ENCODE data around the gene MYO1G. TPM values are rescaled to one million over a fixed set of nuclear protein-coding genes. Genes with fewer than 3 reads are reported as not detected.

MYO1G gene
- polyA plus RNA-seq, 1 of the 3 experiments (the other 2 are of a cell fraction), result 0.05 TPM

DNA sequence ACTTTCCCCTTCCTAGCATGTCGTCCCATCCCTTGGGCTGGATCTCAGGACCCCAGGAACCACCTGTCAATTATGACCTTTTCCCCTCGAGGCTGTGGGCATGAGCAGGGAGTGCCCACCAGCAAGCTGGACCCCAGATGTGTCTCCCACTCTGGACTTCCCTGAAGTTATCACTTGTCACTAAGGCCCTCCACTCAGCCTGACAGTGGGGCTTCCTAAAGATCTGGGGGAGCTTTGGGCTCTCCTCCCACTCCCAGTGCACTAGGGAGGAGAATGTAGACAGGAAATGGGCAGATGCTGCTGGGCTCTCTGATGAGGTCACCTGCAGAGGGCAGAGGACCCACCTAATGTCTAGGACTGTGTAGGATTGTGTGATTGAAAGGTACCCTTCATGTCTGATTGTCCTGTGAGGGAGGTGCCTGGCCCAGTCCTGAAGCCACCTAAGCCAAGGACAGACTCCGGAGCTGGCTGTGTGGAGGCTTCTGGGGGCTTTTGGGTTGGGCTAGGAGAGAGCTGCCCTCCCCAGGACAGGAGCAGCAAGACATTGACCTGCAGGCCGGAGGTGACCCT is 18.7 kb downstream of the MYO1G start:
- H4K20me1 ChIP-seq (ENCODE audit: insufficient read depth), result no peaks in the 10 kb centered on the region
- H3K27ac ChIP-seq (ENCODE audit: low read depth in 2 of 2, low read length in 1 of 2), result no peak overlapping the region
- H2AFZ ChIP-seq (ENCODE audit: low read depth), result no peak overlapping the region
- no peaks in the 10 kb centered on the region for H3F3A ChIP-seq (replicated peaks; ENCODE audit: insufficient read depth)
- H3K27me3 ChIP-seq (ENCODE audit: insufficient read depth), result no peaks in the 10 kb centered on the region
- no peak overlapping the region for H3K9ac ChIP-seq
- peak; percentile 15 for DNase-seq
- H3K4me1 ChIP-seq (ENCODE audit: control insufficient read depth in 1 of 2, insufficient read depth in 2 of 2, low read depth in 1 of 2, low read length in 1 of 2), result no peaks in the 10 kb centered on the region; a peak in 1 of 4 replicates
- no peaks in the 10 kb centered on the region for H3K9me3 ChIP-seq
- no peaks in the 10 kb centered on the region for H3K9me2 ChIP-seq
- no peaks in the 10 kb centered on the region for H3K79me2 ChIP-seq (ENCODE audit: insufficient read depth)
- no peak overlapping the region for H3K4me2 ChIP-seq
- H3K36me3 ChIP-seq (replicated peaks in 1 of 2; ENCODE audit: control insufficient read depth in 1 of 2, insufficient read depth in 2 of 2, low read length in 1 of 2), result no peaks in the 10 kb centered on the region
- POLR2A ChIA-PET, result no interaction called here
- CTCF ChIA-PET, result interaction anchor here (1.1 to 1.2 kb wide), 2 partner anchors 42 to 151 kb away, joined by 3 read pairs; partner anchors contain the start of gene TBRG4
- H3K4me3 ChIP-seq (ENCODE audit: low read depth in 2 of 2, low read length in 1 of 2), result no peak overlapping the region
- TF ChIP-seq SMC3 (IDR thresholded peaks at IDR 0.05; ENCODE audit: low read depth, low read length), result no peak
- no peak for TF ChIP-seq FOXM1 (IDR thresholded peaks at IDR 0.05; ENCODE audit: low read depth)
- TF ChIP-seq GATA2 (CRISPR knock-in tag; IDR thresholded peaks at IDR 0.05), result no peak
- TF ChIP-seq EZH2phosphoT487 (IDR thresholded peaks at IDR 0.05; ENCODE audit: borderline replicate concordance, low read depth), result no peak
- TF ChIP-seq MAX (IDR thresholded peaks at IDR 0.05; ENCODE audit: low read depth), result no peak
- TF ChIP-seq ELF1 (IDR thresholded peaks at IDR 0.05), result no peak
- TF ChIP-seq RFX5 (IDR thresholded peaks at IDR 0.05; ENCODE audit: low read length), result no peak
- WGBS (ENCODE audit: low lambda C conversion rate), result 48% methylated on average over 4 of the region's 4 CpGs

DNA sequence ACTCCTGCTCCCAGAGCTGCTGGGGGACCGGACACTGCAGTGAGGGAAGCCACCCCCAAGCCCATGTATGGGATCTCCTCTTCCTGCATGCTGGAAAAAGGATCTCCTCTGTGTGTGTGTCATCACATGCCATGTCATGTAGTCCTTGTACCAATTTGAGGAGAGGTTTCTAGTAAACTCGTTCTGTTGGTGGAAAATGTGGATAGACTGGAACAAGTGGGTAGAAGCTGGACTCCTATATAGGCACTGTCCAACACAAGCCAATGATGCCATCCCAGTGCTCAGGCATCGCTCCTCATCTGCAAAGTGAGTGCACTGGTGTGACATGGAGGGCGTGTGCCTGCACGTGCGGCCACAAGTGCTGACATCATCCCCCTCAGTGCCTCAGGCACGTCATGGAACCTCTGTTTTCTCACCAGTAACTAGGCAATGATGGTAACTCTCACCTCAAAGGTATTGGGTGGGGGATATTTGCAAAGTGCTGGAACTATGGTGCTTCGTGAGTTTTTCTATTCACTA is 19.3 kb downstream of the MYO1G start:
- H3K36me3 ChIP-seq (replicated peaks in 1 of 2; ENCODE audit: control insufficient read depth in 1 of 2, insufficient read depth in 2 of 2, low read length in 1 of 2), result no peaks in the 10 kb centered on the region
- TF ChIP-seq GABPA (IDR thresholded peaks at IDR 0.05; ENCODE audit: low read depth), result no peak
- no peak for TF ChIP-seq CTCF (IDR thresholded peaks at IDR 0.05)
- no peak for TF ChIP-seq POLR2AphosphoS5 (IDR thresholded peaks at IDR 0.05; ENCODE audit: low read depth, low read length)
- TF ChIP-seq, protein P1, sequence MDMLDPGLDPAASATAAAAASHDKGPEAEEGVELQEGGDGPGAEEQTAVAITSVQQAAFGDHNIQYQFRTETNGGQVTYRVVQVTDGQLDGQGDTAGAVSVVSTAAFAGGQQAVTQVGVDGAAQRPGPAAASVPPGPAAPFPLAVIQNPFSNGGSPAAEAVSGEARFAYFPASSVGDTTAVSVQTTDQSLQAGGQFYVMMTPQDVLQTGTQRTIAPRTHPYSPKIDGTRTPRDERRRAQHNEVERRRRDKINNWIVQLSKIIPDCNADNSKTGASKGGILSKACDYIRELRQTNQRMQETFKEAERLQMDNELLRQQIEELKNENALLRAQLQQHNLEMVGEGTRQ (IDR thresholded peaks at IDR 0.05; ENCODE audit: borderline replicate concordance, low read depth, low read length), result no peak
- TF ChIP-seq, protein P2, sequence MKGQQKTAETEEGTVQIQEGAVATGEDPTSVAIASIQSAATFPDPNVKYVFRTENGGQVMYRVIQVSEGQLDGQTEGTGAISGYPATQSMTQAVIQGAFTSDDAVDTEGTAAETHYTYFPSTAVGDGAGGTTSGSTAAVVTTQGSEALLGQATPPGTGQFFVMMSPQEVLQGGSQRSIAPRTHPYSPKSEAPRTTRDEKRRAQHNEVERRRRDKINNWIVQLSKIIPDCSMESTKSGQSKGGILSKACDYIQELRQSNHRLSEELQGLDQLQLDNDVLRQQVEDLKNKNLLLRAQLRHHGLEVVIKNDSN (IDR thresholded peaks at IDR 0.05; ENCODE audit: borderline replicate concordance, low read depth), result no peak
- peak; percentile 28 for DNase-seq
- WGBS (ENCODE audit: low lambda C conversion rate), result 68% methylated on average over 8 of the region's 8 CpGs
- H2AFZ ChIP-seq (ENCODE audit: low read depth), result no peak overlapping the region
- H3K4me2 ChIP-seq, result no peak overlapping the region
- no peak overlapping the region for H3K4me3 ChIP-seq (ENCODE audit: low read depth in 2 of 2, low read length in 1 of 2)
- no peak overlapping the region for H3K27ac ChIP-seq (ENCODE audit: low read depth in 2 of 2, low read length in 1 of 2)
- ChIA-PET CTCF (interaction anchor here (1.1 to 1.2 kb wide), 2 partner anchors 42 to 152 kb away, joined by 3 read pairs; partner anchors contain the start of gene TBRG4), POLR2A (no interaction called here)
- no peaks in the 10 kb centered on the region for H3F3A ChIP-seq (replicated peaks; ENCODE audit: insufficient read depth)
- H3K9ac ChIP-seq, result no peak overlapping the region
- no peaks in the 10 kb centered on the region for H3K79me2 ChIP-seq (ENCODE audit: insufficient read depth)
- no peaks in the 10 kb centered on the region for H3K27me3 ChIP-seq (ENCODE audit: insufficient read depth)
- H4K20me1 ChIP-seq (ENCODE audit: insufficient read depth), result no peaks in the 10 kb centered on the region
- no peaks in the 10 kb centered on the region for H3K9me2 ChIP-seq
- no peaks in the 10 kb centered on the region for H3K9me3 ChIP-seq
- H3K4me1 ChIP-seq (ENCODE audit: control insufficient read depth in 1 of 2, insufficient read depth in 2 of 2, low read depth in 1 of 2, low read length in 1 of 2), result no peaks in the 10 kb centered on the region; a peak in 1 of 4 replicates
